A549 (cell line): Measurements from ENCODE around the gene DDX59. TPM values are rescaled to one million over a fixed set of nuclear protein-coding genes. Genes with fewer than 3 reads are reported as not detected.

Experiments used
- ATAC-seq, 2 experiments: fragments of 200-7000 bp in 1 of 2; fragments of >200 bp in 1 of 2; cut with Nextera tagmentation in 1 of 2; cut with Tn5 transposase in 1 of 2; 3 replicates each; pipeline versions ENCODE4 v1.8.0 to v1.9.1; 2018 to 2020; ENCODE audit warnings: mild to moderate bottlenecking in 1 of 2, moderate library complexity in 1 of 2
- CTCF ChIA-PET: fragments of 300-600 bp; sonication (Branson Sonifier 250); formaldehyde crosslinking; extraction: SDS; loops from one replicate; lab custom pipeline; 2021; ENCODE audit warnings: antibody characterized with exemption, inconsistent platforms; lab: Yijun Ruan, JAX
- POLR2A ChIA-PET: fragments of 350-600 bp; formaldehyde crosslinking; extraction: SDS; loops from one replicate; lab custom pipeline; 2021; ENCODE audit warnings: antibody characterized with exemption, inconsistent platforms; lab: Yijun Ruan, JAX
- DNase-seq, 2 experiments: peaks; one replicate each; pipeline versions ENCODE4 v3.0.0 to v3.0.0-alpha.2; 2011 to 2016; ENCODE audit warnings: low read depth in 1 of 2, low spot score in 1 of 2
- FAIRE-seq: peaks from 2 replicates; lab custom pipeline; 2011; peaks lifted over from hg19 to GRCh38; lab: Jason Lieb, UNC
- H3K27ac ChIP-seq, 2 experiments: fragments of >200 bp; sonication (Bioruptor Twin); formaldehyde crosslinking; 3 replicates each; pipeline ENCODE4 v1.5.1; 2016 to 2017
- H3K4me1 ChIP-seq: fragments of >200 bp; sonication (Bioruptor Twin); formaldehyde crosslinking; 3 replicates; pipeline ENCODE4 v1.6.1; 2016
- H3K4me2 ChIP-seq: fragments of >200 bp; sonication (Bioruptor Twin); formaldehyde crosslinking; 3 replicates; pipeline ENCODE4 v1.6.1; 2016
- H3K4me3 ChIP-seq: fragments of >200 bp; sonication (Bioruptor Twin); formaldehyde crosslinking; 3 replicates; pipeline ENCODE4 v1.5.1; 2016
- H3K9me3 ChIP-seq: fragments of >200 bp; sonication (Bioruptor Twin); formaldehyde crosslinking; 3 replicates; pipeline ENCODE4 v1.6.1; 2016
- BHLHE40 ChIP-seq: IDR thresholded peaks from 2 replicates; pipeline ENCODE4 v1.6.1; 2012; ENCODE audit warnings: low read depth, low read length, inconsistent platforms
- CBX2 ChIP-seq: fragments of 200-600 bp; sonication (generic); IDR thresholded peaks from 2 replicates; pipeline ENCODE4 v1.6.1; 2016; ENCODE audit warnings: low read depth, mild to moderate bottlenecking, borderline replicate concordance
- CEBPB ChIP-seq, 2 experiments: fragments of >200 bp in 1 of 2; sonication (Bioruptor Twin) in 1 of 2; formaldehyde crosslinking in 1 of 2; IDR thresholded peaks; 2 replicates each; pipeline ENCODE4 v1.6.1; 2012 to 2016
- CHD4 ChIP-seq: fragments of 200-600 bp; sonication (generic); IDR thresholded peaks from 2 replicates; pipeline ENCODE4 v1.6.1; 2016; ENCODE audit warnings: antibody characterized with exemption, mild to moderate bottlenecking, borderline replicate concordance
- FOSB ChIP-seq: fragments of 250-450 bp; sonication (Bioruptor Pico); IDR thresholded peaks from 2 replicates; pipeline ENCODE4 v1.5.0; 2020; ENCODE audit warnings: mild to moderate bottlenecking, moderate library complexity
- HEYL ChIP-seq: fragments of 250-450 bp; sonication (Bioruptor Pico); IDR thresholded peaks from 2 replicates; pipeline ENCODE4 v1.8.0; 2021; ENCODE audit warnings: mild to moderate bottlenecking, moderate library complexity
- HOXB13 ChIP-seq: fragments of 250-450 bp; sonication (Bioruptor Pico); IDR thresholded peaks from 2 replicates; pipeline ENCODE4 v1.5.0; 2020; ENCODE audit warnings: low read depth, mild to moderate bottlenecking, moderate library complexity
- HOXB5 ChIP-seq: fragments of 250-450 bp; sonication (Bioruptor Pico); IDR thresholded peaks from 2 replicates; pipeline ENCODE4 v1.5.0; 2020; ENCODE audit warnings: mild to moderate bottlenecking, moderate library complexity
- JUN ChIP-seq, 2 experiments: fragments of >200 bp; sonication (Bioruptor Twin); formaldehyde crosslinking; IDR thresholded peaks; 2 replicates in 1 of 2; 3 replicates in 1 of 2; pipeline ENCODE4 v1.6.1; 2016 to 2017
- MYC ChIP-seq: IDR thresholded peaks from 2 replicates; pipeline ENCODE4 v1.6.1; 2012; ENCODE audit warnings: mild to moderate bottlenecking, inconsistent platforms, low read length, improper control_type of control experiment, borderline replicate concordance
- PHF8 ChIP-seq: fragments of 200-600 bp; sonication (generic); IDR thresholded peaks from 2 replicates; pipeline ENCODE4 v1.6.1; 2016; ENCODE audit warnings: low read depth, mild to moderate bottlenecking, antibody characterized with exemption, moderate library complexity, borderline replicate concordance
- POLR2A ChIP-seq: IDR thresholded peaks from 2 replicates; pipeline ENCODE4 v1.6.1; 2012; ENCODE audit warnings: mild to moderate bottlenecking, low read length
- POLR2AphosphoS2 ChIP-seq: conservative IDR thresholded peaks from 2 replicates; pipeline ENCODE4 v1.6.1; 2012; ENCODE audit warnings: low read length, improper control_type of control experiment, inconsistent platforms
- RCOR1 ChIP-seq: fragments of 150-350 bp; IDR thresholded peaks from 2 replicates; pipeline ENCODE4 v1.6.1; 2014; ENCODE audit warnings: antibody characterized with exemption, low read length, low read depth
- RNF2 ChIP-seq: fragments of 200-600 bp; sonication (generic); IDR thresholded peaks from 2 replicates; pipeline ENCODE4 v1.6.1; 2016; ENCODE audit warnings: low read depth, mild to moderate bottlenecking, antibody characterized with exemption, moderate library complexity, borderline replicate concordance
- SREBF2 ChIP-seq: fragments of 450-650 bp; IDR thresholded peaks from 2 replicates; pipeline ENCODE4 v1.6.1; 2014; ENCODE audit warnings: mild to moderate bottlenecking, moderate library complexity
- ZC3H11A ChIP-seq: fragments of 450-650 bp; IDR thresholded peaks from 2 replicates; pipeline ENCODE4 v1.6.1; 2014; ENCODE audit warnings: antibody characterized with exemption, mild to moderate bottlenecking
- ZSCAN20 ChIP-seq: fragments of 250-450 bp; sonication (Bioruptor Pico); IDR thresholded peaks from 2 replicates; pipeline ENCODE4 v1.8.0; 2022; ENCODE audit warnings: mild to moderate bottlenecking, moderate library complexity
- WGBS: methylation state at CpG from one replicate; pipeline ENCODE4 v1.1.6; 2017; ENCODE audit errors: missing lambda C conversion rate; 5-methylcytosine and 5-hydroxymethylcytosine counted together
- polyA plus RNA-seq, 4 experiments: library from polyadenylated mRNA; depleted of rRNA in 3 of 4; stranded (reverse); fragments of >200 nt; fragmentation: RNase III in 1 of 4; extraction: RNeasy Plus Mini Kit Qiagen cat#74134 plus additional on column Dnase treatment in 1 of 4; gene quantifications; 2 replicates in 3 of 4; 3 replicates in 1 of 4; pipeline ENCODE4 v1.2.3, GENCODE V29; 2011 to 2017
- TF ChIP-seq, protein P1 (sequence below): IDR thresholded peaks from 2 replicates; pipeline ENCODE4 v1.6.1; 2012; ENCODE audit warnings: low read depth, borderline replicate concordance
- TF ChIP-seq, protein P2 (sequence below): fragments of >200 bp; sonication (Bioruptor Twin); formaldehyde crosslinking; IDR thresholded peaks from 3 replicates; pipeline ENCODE4 v1.6.1; 2016
- TF ChIP-seq, protein P3 (sequence below): fragments of 200-600 bp; sonication (generic); IDR thresholded peaks from 2 replicates; pipeline ENCODE4 v1.6.1; 2016; ENCODE audit warnings: antibody characterized with exemption, mild to moderate bottlenecking, moderate library complexity
- TF ChIP-seq, protein P4 (sequence below): fragments of >200 bp; sonication (Bioruptor Twin); formaldehyde crosslinking; IDR thresholded peaks from 2 replicates; pipeline ENCODE4 v1.6.1; 2016
- TF ChIP-seq, protein P5 (sequence below): fragments of >200 bp; sonication (Bioruptor Twin); formaldehyde crosslinking; IDR thresholded peaks from 3 replicates; pipeline ENCODE4 v1.5.1; 2016
- TF ChIP-seq, protein P6 (sequence below): fragments of 150-350 bp; IDR thresholded peaks from 2 replicates; pipeline ENCODE4 v1.6.1; 2014; ENCODE audit warnings: low read depth, mild to moderate bottlenecking, low read length

Gene DDX59
- polyA plus RNA-seq, 2 of the 4 experiments (the other 2 are of a cell fraction): 16.6 to 42.9 TPM

DNA sequence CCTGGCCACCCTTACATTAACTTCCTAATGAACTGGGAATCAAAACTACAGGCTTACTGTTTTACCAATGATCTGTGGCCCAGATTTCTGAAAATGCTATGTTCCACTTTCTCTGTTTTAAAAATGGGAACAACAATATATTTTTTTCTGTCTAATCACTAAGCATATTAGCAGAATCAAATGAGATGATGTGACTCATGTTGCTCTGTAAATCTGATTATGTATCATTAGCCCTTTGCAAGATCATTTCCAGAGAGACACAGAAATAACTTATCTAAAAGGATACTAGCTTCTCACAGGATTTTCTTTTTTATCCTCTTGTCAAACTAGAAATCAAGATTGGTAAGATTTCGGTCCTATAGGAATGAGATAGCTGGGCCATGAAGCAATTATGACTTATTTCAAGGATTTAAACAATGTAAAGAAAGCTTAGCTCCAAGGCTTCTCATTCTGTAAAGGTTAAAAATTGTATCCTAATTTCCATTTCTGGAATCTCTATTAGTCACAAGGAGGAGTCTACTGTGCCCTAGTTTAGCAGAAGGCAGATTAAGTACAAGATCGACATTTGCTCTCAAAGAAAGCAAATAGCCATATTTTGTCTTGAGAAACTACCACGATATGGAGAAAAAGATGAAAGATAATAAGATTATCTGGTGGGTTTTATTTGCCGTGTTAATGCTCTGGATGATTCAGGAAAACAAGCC, 36.6 kb upstream of the DDX59 start:
- ATAC-seq: no peak
- no peak for FAIRE-seq
- no peaks in the 10 kb centered on the region for H3K9me3 ChIP-seq
- ChIA-PET CTCF (no interaction called here), POLR2A (no interaction called here)
- 83% methylated on average over 4 of the region's 4 CpGs for WGBS
- no peak overlapping the region for H3K27ac ChIP-seq
- DNase-seq: no peak
- H3K4me2 ChIP-seq: no peak overlapping the region
- no peak overlapping the region for H3K4me3 ChIP-seq
- H3K4me1 ChIP-seq: peaks cover 8% of the 10 kb centered on the region; the same call in 2 of the 3 replicates
- no peak for TF ChIP-seq HOXB5
- TF ChIP-seq CHD4: no peak
- TF ChIP-seq POLR2AphosphoS2: no peak
- no peak for TF ChIP-seq RNF2
- no peak for TF ChIP-seq SREBF2
- TF ChIP-seq ZC3H11A: no peak
- TF ChIP-seq, protein P1, sequence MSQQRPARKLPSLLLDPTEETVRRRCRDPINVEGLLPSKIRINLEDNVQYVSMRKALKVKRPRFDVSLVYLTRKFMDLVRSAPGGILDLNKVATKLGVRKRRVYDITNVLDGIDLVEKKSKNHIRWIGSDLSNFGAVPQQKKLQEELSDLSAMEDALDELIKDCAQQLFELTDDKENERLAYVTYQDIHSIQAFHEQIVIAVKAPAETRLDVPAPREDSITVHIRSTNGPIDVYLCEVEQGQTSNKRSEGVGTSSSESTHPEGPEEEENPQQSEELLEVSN: no peak
- TF ChIP-seq POLR2A: no peak
- TF ChIP-seq ZSCAN20 (CRISPR knock-in tag): no peak
- TF ChIP-seq, protein P2, sequence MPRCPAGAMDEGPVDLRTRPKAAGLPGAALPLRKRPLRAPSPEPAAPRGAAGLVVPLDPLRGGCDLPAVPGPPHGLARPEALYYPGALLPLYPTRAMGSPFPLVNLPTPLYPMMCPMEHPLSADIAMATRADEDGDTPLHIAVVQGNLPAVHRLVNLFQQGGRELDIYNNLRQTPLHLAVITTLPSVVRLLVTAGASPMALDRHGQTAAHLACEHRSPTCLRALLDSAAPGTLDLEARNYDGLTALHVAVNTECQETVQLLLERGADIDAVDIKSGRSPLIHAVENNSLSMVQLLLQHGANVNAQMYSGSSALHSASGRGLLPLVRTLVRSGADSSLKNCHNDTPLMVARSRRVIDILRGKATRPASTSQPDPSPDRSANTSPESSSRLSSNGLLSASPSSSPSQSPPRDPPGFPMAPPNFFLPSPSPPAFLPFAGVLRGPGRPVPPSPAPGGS: no peak
- TF ChIP-seq, protein P3, sequence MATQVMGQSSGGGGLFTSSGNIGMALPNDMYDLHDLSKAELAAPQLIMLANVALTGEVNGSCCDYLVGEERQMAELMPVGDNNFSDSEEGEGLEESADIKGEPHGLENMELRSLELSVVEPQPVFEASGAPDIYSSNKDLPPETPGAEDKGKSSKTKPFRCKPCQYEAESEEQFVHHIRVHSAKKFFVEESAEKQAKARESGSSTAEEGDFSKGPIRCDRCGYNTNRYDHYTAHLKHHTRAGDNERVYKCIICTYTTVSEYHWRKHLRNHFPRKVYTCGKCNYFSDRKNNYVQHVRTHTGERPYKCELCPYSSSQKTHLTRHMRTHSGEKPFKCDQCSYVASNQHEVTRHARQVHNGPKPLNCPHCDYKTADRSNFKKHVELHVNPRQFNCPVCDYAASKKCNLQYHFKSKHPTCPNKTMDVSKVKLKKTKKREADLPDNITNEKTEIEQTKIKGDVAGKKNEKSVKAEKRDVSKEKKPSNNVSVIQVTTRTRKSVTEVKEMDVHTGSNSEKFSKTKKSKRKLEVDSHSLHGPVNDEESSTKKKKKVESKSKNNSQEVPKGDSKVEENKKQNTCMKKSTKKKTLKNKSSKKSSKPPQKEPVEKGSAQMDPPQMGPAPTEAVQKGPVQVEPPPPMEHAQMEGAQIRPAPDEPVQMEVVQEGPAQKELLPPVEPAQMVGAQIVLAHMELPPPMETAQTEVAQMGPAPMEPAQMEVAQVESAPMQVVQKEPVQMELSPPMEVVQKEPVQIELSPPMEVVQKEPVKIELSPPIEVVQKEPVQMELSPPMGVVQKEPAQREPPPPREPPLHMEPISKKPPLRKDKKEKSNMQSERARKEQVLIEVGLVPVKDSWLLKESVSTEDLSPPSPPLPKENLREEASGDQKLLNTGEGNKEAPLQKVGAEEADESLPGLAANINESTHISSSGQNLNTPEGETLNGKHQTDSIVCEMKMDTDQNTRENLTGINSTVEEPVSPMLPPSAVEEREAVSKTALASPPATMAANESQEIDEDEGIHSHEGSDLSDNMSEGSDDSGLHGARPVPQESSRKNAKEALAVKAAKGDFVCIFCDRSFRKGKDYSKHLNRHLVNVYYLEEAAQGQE: no peak
- TF ChIP-seq CBX2: no peak
- no peak for TF ChIP-seq FOSB (CRISPR knock-in tag)
- TF ChIP-seq, protein P4, sequence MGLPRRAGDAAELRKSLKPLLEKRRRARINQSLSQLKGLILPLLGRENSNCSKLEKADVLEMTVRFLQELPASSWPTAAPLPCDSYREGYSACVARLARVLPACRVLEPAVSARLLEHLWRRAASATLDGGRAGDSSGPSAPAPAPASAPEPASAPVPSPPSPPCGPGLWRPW: no peak
- no peak for TF ChIP-seq PHF8
- no peak for TF ChIP-seq RCOR1
- no peak for TF ChIP-seq BHLHE40
- no peak for TF ChIP-seq HOXB13 (CRISPR knock-in tag)
- no peak for TF ChIP-seq JUN (IDR thresholded peaks at IDR 0.05)
- TF ChIP-seq, protein P5, sequence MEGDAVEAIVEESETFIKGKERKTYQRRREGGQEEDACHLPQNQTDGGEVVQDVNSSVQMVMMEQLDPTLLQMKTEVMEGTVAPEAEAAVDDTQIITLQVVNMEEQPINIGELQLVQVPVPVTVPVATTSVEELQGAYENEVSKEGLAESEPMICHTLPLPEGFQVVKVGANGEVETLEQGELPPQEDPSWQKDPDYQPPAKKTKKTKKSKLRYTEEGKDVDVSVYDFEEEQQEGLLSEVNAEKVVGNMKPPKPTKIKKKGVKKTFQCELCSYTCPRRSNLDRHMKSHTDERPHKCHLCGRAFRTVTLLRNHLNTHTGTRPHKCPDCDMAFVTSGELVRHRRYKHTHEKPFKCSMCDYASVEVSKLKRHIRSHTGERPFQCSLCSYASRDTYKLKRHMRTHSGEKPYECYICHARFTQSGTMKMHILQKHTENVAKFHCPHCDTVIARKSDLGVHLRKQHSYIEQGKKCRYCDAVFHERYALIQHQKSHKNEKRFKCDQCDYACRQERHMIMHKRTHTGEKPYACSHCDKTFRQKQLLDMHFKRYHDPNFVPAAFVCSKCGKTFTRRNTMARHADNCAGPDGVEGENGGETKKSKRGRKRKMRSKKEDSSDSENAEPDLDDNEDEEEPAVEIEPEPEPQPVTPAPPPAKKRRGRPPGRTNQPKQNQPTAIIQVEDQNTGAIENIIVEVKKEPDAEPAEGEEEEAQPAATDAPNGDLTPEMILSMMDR: no peak

DNA sequence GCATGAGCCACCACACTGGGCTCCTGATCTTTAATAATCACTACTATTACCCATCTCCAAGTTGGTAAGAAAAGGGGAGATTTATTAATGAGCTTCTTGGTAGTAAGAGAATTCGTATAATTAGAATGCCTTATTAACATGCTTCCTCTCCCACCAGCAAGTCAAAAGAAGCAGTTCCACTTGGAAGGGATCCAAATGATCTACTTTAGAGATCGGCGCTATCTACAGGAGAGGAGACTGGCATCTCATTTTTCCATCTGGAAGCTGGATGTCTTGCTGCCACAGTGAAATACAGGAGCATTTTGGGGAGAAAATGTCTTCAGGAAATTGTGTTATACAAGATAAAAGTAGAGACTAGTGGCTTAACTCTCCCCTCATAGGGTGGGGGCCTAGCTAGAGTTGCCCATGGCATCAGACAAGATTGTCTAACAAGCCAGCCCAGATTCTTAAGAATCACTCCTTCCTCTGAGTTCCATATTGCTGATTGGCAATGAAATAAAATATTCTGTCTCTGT, 35.3 kb upstream of the DDX59 start:
- POLR2A ChIA-PET: no interaction called here
- H3K4me1 ChIP-seq: peaks cover 8% of the 10 kb centered on the region; the same call in 2 of the 3 replicates
- no peak overlapping the region for H3K4me3 ChIP-seq
- no peak overlapping the region for H3K27ac ChIP-seq
- no peak overlapping the region for H3K4me2 ChIP-seq
- WGBS: 87% methylated on average over 3 of the region's 3 CpGs
- no peak for ATAC-seq
- DNase-seq: no peak
- no peak for TF ChIP-seq MYC
- TF ChIP-seq CEBPB (IDR thresholded peaks at IDR 0.05): no peak
- TF ChIP-seq, protein P6, sequence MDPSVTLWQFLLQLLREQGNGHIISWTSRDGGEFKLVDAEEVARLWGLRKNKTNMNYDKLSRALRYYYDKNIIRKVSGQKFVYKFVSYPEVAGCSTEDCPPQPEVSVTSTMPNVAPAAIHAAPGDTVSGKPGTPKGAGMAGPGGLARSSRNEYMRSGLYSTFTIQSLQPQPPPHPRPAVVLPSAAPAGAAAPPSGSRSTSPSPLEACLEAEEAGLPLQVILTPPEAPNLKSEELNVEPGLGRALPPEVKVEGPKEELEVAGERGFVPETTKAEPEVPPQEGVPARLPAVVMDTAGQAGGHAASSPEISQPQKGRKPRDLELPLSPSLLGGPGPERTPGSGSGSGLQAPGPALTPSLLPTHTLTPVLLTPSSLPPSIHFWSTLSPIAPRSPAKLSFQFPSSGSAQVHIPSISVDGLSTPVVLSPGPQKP: no peak
- TF ChIP-seq ZC3H11A: no peak
- TF ChIP-seq FOSB (CRISPR knock-in tag): no peak
- TF ChIP-seq, protein P3: no peak
- TF ChIP-seq HOXB5: no peak
- TF ChIP-seq HEYL: no peak
- no peak for TF ChIP-seq JUN (IDR thresholded peaks at IDR 0.05)
- no peak for FAIRE-seq
- no peaks in the 10 kb centered on the region for H3K9me3 ChIP-seq
- CTCF ChIA-PET: no interaction called here
